HepG2 (cell line): Measurements from ENCODE around the gene CMTM4. TPM values are rescaled to one million over a fixed set of nuclear protein-coding genes. Genes with fewer than 3 reads are reported as not detected.

Experiments used
- JUN ChIP-seq: sonication (generic); formaldehyde crosslinking; IDR thresholded peaks from 2 replicates; pipeline ENCODE4 v1.4.0; 2020; ENCODE audit warnings: mild to moderate bottlenecking, missing genetic modification reagents
- SIN3A ChIP-seq: IDR thresholded peaks from 2 replicates; pipeline ENCODE4 v1.6.1; 2011; ENCODE audit warnings: low read depth, mild to moderate bottlenecking, control low read depth, low read length, borderline replicate concordance
- STAG1 ChIP-seq: sonication (generic); formaldehyde crosslinking; IDR thresholded peaks from 2 replicates; pipeline ENCODE4 v1.4.0; 2020; ENCODE audit warnings: missing genetic modification reagents
- ZNF10 ChIP-seq: sonication (generic); formaldehyde crosslinking; IDR thresholded peaks from 2 replicates; pipeline ENCODE4 v1.4.0; 2020; ENCODE audit warnings: mild to moderate bottlenecking, low read depth, missing genetic modification reagents, borderline replicate concordance
- ZNF121 ChIP-seq: sonication (generic); formaldehyde crosslinking; IDR thresholded peaks from 2 replicates; pipeline ENCODE4 v1.5.0; 2020; ENCODE audit warnings: mild to moderate bottlenecking, missing genetic modification reagents
- ZNF75D ChIP-seq: sonication (generic); formaldehyde crosslinking; IDR thresholded peaks from 2 replicates; pipeline ENCODE4 v1.8.1; 2023; ENCODE audit warnings: missing genetic modification reagents, mild to moderate bottlenecking, borderline replicate concordance
- polyA plus RNA-seq, 8 experiments: library from polyadenylated mRNA; depleted of rRNA in 3 of 8; stranded (reverse) in 7 of 8; unstranded in 1 of 8; fragments of >200 nt; fragmentation: Illumina TruSeq in 4 of 8; extraction: Trizol in 4 of 8; gene quantifications; 2 replicates each; pipeline versions ENCODE4 v1.2.1 to v1.2.3, GENCODE V29; 2011 to 2016; ENCODE audit warnings: low read depth in 4 of 8, missing spikeins in 1 of 8, mixed read lengths in 1 of 8; ENCODE audit not compliant: insufficient read depth in 1 of 8
- total RNA-seq, 5 experiments: library from RNA; depleted of rRNA; stranded (reverse); fragments of >200 nt; fragmentation: Illumina TruSeq; extraction: Trizol; gene quantifications; 2 replicates each; pipeline ENCODE4 v1.2.3, GENCODE V29; 2016; ENCODE audit warnings: low read depth in 1 of 5
- TF ChIP-seq, protein P1 (sequence below): sonication (generic); formaldehyde crosslinking; IDR thresholded peaks from 2 replicates; pipeline ENCODE4 v1.4.0; 2020; ENCODE audit warnings: mild to moderate bottlenecking, missing genetic modification reagents, borderline replicate concordance
- TF ChIP-seq, protein P2 (sequence below): sonication (generic); formaldehyde crosslinking; conservative IDR thresholded peaks from 2 replicates; pipeline ENCODE4 v1.4.0; 2020; ENCODE audit warnings: mild to moderate bottlenecking, missing genetic modification reagents, moderate library complexity

CMTM4 gene
- total and polyA plus RNA-seq, 2 of the 13 experiments (the other 11 are each of a cell fraction or from before 2014, with no cell fraction given), result 32.0 to 36.3 TPM

DNA sequence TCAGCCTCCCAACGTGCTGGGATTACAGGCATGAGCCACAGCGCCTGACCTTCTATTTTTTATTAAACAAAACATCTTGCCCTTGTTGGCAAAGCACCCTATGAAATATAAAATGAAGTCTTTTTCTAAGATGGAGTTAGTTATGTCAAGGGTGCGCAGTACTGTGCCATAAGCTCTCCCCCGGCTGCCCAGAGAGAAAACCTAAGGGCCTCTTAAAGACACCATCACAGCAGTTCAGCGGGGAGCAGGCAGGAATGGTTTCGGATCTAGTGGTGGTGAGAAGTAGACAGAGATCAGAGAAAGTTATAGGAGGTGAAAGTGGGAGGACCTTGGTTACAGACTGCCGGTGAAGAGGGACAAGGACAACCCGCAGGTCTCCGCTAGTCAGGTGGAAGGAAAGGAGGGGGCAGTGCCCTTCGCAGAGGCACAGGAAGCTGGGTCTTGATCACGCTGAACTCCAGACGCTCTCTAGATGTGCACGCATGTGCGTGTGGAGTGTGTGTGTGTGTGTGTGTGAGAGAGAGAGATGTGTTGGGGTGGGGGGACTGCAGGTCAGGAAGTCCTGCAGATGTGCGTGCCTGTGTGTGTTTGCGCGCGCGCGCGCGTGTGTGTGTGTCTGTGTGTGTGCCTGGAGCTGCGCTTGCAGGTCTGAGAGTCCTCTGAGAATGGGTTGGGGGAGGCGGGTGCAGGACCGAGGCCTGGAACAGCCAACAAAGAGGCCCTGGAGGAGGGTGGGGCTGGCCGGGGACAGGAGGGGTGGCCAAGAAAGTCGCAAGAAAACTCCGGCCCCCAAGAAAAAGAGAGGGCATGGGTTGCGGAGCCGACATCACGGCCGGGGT, 92.8 kb downstream of the CMTM4 start (continued):
- TF ChIP-seq, protein P1, sequence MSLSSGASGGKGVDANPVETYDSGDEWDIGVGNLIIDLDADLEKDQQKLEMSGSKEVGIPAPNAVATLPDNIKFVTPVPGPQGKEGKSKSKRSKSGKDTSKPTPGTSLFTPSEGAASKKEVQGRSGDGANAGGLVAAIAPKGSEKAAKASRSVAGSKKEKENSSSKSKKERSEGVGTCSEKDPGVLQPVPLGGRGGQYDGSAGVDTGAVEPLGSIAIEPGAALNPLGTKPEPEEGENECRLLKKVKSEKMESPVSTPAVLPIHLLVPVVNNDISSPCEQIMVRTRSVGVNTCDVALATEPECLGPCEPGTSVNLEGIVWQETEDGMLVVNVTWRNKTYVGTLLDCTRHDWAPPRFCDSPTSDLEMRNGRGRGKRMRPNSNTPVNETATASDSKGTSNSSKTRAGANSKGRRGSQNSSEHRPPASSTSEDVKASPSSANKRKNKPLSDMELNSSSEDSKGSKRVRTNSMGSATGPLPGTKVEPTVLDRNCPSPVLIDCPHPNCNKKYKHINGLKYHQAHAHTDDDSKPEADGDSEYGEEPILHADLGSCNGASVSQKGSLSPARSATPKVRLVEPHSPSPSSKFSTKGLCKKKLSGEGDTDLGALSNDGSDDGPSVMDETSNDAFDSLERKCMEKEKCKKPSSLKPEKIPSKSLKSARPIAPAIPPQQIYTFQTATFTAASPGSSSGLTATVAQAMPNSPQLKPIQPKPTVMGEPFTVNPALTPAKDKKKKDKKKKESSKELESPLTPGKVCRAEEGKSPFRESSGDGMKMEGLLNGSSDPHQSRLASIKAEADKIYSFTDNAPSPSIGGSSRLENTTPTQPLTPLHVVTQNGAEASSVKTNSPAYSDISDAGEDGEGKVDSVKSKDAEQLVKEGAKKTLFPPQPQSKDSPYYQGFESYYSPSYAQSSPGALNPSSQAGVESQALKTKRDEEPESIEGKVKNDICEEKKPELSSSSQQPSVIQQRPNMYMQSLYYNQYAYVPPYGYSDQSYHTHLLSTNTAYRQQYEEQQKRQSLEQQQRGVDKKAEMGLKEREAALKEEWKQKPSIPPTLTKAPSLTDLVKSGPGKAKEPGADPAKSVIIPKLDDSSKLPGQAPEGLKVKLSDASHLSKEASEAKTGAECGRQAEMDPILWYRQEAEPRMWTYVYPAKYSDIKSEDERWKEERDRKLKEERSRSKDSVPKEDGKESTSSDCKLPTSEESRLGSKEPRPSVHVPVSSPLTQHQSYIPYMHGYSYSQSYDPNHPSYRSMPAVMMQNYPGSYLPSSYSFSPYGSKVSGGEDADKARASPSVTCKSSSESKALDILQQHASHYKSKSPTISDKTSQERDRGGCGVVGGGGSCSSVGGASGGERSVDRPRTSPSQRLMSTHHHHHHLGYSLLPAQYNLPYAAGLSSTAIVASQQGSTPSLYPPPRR (CRISPR knock-in tag), result no peak
- TF ChIP-seq STAG1 (CRISPR knock-in tag) (no peak), ZNF121 (CRISPR knock-in tag) (no peak), ZNF10 (CRISPR knock-in tag) (no peak), ZNF75D (CRISPR knock-in tag) (no peak), JUN (CRISPR knock-in tag) (no peak), SIN3A (peak; percentile 60; the same call in 1 of the 2 replicates)
- TF ChIP-seq, protein P2, sequence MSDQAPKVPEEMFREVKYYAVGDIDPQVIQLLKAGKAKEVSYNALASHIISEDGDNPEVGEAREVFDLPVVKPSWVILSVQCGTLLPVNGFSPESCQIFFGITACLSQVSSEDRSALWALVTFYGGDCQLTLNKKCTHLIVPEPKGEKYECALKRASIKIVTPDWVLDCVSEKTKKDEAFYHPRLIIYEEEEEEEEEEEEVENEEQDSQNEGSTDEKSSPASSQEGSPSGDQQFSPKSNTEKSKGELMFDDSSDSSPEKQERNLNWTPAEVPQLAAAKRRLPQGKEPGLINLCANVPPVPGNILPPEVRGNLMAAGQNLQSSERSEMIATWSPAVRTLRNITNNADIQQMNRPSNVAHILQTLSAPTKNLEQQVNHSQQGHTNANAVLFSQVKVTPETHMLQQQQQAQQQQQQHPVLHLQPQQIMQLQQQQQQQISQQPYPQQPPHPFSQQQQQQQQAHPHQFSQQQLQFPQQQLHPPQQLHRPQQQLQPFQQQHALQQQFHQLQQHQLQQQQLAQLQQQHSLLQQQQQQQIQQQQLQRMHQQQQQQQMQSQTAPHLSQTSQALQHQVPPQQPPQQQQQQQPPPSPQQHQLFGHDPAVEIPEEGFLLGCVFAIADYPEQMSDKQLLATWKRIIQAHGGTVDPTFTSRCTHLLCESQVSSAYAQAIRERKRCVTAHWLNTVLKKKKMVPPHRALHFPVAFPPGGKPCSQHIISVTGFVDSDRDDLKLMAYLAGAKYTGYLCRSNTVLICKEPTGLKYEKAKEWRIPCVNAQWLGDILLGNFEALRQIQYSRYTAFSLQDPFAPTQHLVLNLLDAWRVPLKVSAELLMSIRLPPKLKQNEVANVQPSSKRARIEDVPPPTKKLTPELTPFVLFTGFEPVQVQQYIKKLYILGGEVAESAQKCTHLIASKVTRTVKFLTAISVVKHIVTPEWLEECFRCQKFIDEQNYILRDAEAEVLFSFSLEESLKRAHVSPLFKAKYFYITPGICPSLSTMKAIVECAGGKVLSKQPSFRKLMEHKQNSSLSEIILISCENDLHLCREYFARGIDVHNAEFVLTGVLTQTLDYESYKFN (CRISPR knock-in tag), result peak; percentile 47
- TF ChIP-seq, all 625 proteins: peak for 188
